NCI-H2196 treated with DMSO at 0.1 percent for 48 hours (cell line): ENCODE data around the gene CRELD2.

Source experiments
- DNase-seq: peaks from one replicate; lab custom pipeline; 2025; ENCODE audit not compliant: unreplicated experiment; lab: John Stamatoyannopoulos, UW

Gene CRELD2

GRCh38 chr22:49955581-49956417, 37.4 kb downstream of the CRELD2 start:
- no peak for DNase-seq

GRCh38 chr22:49956418-49956770, 38.0 kb downstream of the CRELD2 start:
- DNase-seq: no peak

- DNase-seq: no peak
These were observed 38.7 kb downstream of the CRELD2 start for GRCh38 chr22:49956914-49957825.

- DNase-seq: no peak
These were observed 39.5 kb downstream of the CRELD2 start for GRCh38 chr22:49957826-49958365.

GRCh38 chr22:49958366-49958921, 40.0 kb downstream of the CRELD2 start:
- no peak for DNase-seq

- no peak for DNase-seq
These were observed 40.7 kb downstream of the CRELD2 start for GRCh38 chr22:49958931-49959781.

- DNase-seq: peak; percentile 24
These were observed 41.3 kb downstream of the CRELD2 start for GRCh38 chr22:49959782-49960158.

GRCh38 chr22:49960159-49961004, 41.9 kb downstream of the CRELD2 start, which contains the start of gene PIM3:
TSS of gene PIM3 (plus strand) at chr22:49960772. CDS start at chr22:49960948, 176 bp downstream.
- peak; percentile 69 for DNase-seq

- no peak for DNase-seq
These were observed 42.7 kb downstream of the CRELD2 start for GRCh38 chr22:49961005-49961600.

GRCh38 chr22:49961601-49962011, 43.2 kb downstream of the CRELD2 start:
- no peak for DNase-seq

GRCh38 chr22:49962012-49962750, 43.7 kb downstream of the CRELD2 start:
- DNase-seq: peak; percentile 54

GRCh38 chr22:49962751-49963646, 44.6 kb downstream of the CRELD2 start:
- DNase-seq: no peak

GRCh38 chr22:49963647-49964026, 45.2 kb downstream of the CRELD2 start:
- DNase-seq: no peak

- DNase-seq: no peak
These were observed 46.0 kb downstream of the CRELD2 start for GRCh38 chr22:49964136-49965090.

- no peak for DNase-seq
These were observed 46.9 kb downstream of the CRELD2 start for GRCh38 chr22:49965091-49966040.
